Right lobe of liver (tissue), 4 donors: ENCODE results near the gene PAQR8.

Source experiments
- CTCF ChIP-seq, 4 donors: fragments of 200-600 bp in 3 of 4; fragments of 450-650 bp in 1 of 4; IDR thresholded peaks; one replicate each; pipeline versions ENCODE4 v1.5.1 to v1.8.0; 2016 to 2022; ENCODE audit warnings: antibody characterized with exemption in 4 of 4, mild to moderate bottlenecking in 2 of 4
- POLR2A ChIP-seq: fragments of 450-650 bp; IDR thresholded peaks from one replicate; pipeline ENCODE4 v1.6.1; 2017; ENCODE audit warnings: antibody characterized with exemption, mild to moderate bottlenecking
- donor health status: DM: no; HTN: no; CAD: no.
- donor health status: DM: no; HTN: no; CAD: no.
- donor health status: DM: no; HTN: yes; CAD: no.

GRCh38 chr6:52377538-52378221 is 15.7 kb downstream of the PAQR8 start:
- no peak for TF ChIP-seq POLR2A
- TF ChIP-seq CTCF (IDR thresholded peaks at IDR 0.05) = no peak
